CD8-positive, alpha-beta memory T cell (primary cell): ENCODE data around the gene PLXNB3. TPM values are rescaled to one million over a fixed set of nuclear protein-coding genes. Genes with fewer than 3 reads are reported as not detected.

Experiments used
- CTCF ChIA-PET: fragments of 350-600 bp; sonication (Branson Sonifier 250); formaldehyde crosslinking; loops from one replicate; lab custom pipeline; 2021; ENCODE audit warnings: antibody characterized with exemption; lab: Charles Lee
- POLR2A ChIA-PET: fragments of 350-600 bp; sonication (Branson Sonifier 250); formaldehyde crosslinking; loops from one replicate; lab custom pipeline; 2021; ENCODE audit warnings: antibody characterized with exemption; lab: Charles Lee
- DNase-seq, 5 donors: peaks; one replicate each; pipeline versions ENCODE4 v3.0.0 to v3.0.0-alpha.2; 2020 to 2022; ENCODE audit warnings: mixed read lengths in 1 of 5
- H3K27ac ChIP-seq: one replicate; pipeline ENCODE4 v1.7.0; 2013; ENCODE audit warnings: low read depth, mild to moderate bottlenecking, low read length, moderate library complexity
- H3K27me3 ChIP-seq: 2 replicates; pipeline ENCODE4 v1.7.0; 2013; ENCODE audit warnings: low read length, mild to moderate bottlenecking; ENCODE audit not compliant: insufficient read depth, poor library complexity, severe bottlenecking
- H3K36me3 ChIP-seq: 2 replicates; pipeline ENCODE4 v1.7.0; 2013; ENCODE audit warnings: mild to moderate bottlenecking, low read length, moderate library complexity; ENCODE audit not compliant: insufficient read depth
- H3K4me1 ChIP-seq: 2 replicates; pipeline ENCODE4 v1.7.0; 2013; ENCODE audit warnings: mild to moderate bottlenecking, low read length, moderate library complexity; ENCODE audit not compliant: insufficient read depth
- H3K4me3 ChIP-seq: 2 replicates; pipeline ENCODE4 v1.7.0; 2013; ENCODE audit warnings: mild to moderate bottlenecking, low read length
- H3K9me3 ChIP-seq: 2 replicates; pipeline ENCODE4 v1.7.0; 2013; ENCODE audit warnings: mild to moderate bottlenecking, low read length
- H3K27ac Mint-ChIP-seq, 8 donors: one replicate each; pipeline ENCODE4 v1.8.0; 2020 to 2021; ENCODE audit warnings: mixed read lengths in 8 of 8, mild to moderate bottlenecking in 6 of 8, inconsistent platforms in 3 of 8, moderate library complexity in 3 of 8
- H3K27me3 Mint-ChIP-seq, 2 donors: one replicate each; pipeline ENCODE4 v1.8.0; 2020 to 2021; ENCODE audit warnings: mixed read lengths in 2 of 2, mild to moderate bottlenecking in 1 of 2, moderate library complexity in 1 of 2
- H3K36me3 Mint-ChIP-seq, 3 donors: one replicate each; pipeline ENCODE4 v1.8.0; 2020 to 2021; ENCODE audit warnings: mixed read lengths in 3 of 3, inconsistent platforms in 1 of 3, mild to moderate bottlenecking in 1 of 3
- H3K4me1 Mint-ChIP-seq, 3 donors: one replicate each; pipeline ENCODE4 v1.8.0; 2020 to 2021; ENCODE audit warnings: mixed read lengths in 3 of 3, inconsistent platforms in 1 of 3, mild to moderate bottlenecking in 1 of 3
- H3K4me3 Mint-ChIP-seq, 7 donors: one replicate each; pipeline ENCODE4 v1.8.0; 2020 to 2021; ENCODE audit warnings: mixed read lengths in 7 of 7, mild to moderate bottlenecking in 6 of 7, moderate library complexity in 4 of 7, inconsistent platforms in 2 of 7
- H3K9me3 Mint-ChIP-seq, 5 donors: one replicate each; pipeline ENCODE4 v1.8.0; 2020 to 2022; ENCODE audit warnings: mixed read lengths in 5 of 5, mild to moderate bottlenecking in 3 of 5, moderate library complexity in 2 of 5, inconsistent platforms in 1 of 5
- polyA plus RNA-seq: library from polyadenylated mRNA; unstranded; fragments of 300-500 nt; fragmentation: Illumina TruSeq; gene quantifications from one replicate; pipeline ENCODE4 v1.2.3, GENCODE V29; 2021
- total RNA-seq, 2 experiments: library from RNA; stranded (reverse); gene quantifications; one replicate each; pipeline ENCODE4 v1.2.3, GENCODE V29; 2021

The PLXNB3 gene
- total and polyA plus RNA-seq, 3 experiments from 2014 or later, result 0.51 to 0.57 TPM; not detected in 1

DNA sequence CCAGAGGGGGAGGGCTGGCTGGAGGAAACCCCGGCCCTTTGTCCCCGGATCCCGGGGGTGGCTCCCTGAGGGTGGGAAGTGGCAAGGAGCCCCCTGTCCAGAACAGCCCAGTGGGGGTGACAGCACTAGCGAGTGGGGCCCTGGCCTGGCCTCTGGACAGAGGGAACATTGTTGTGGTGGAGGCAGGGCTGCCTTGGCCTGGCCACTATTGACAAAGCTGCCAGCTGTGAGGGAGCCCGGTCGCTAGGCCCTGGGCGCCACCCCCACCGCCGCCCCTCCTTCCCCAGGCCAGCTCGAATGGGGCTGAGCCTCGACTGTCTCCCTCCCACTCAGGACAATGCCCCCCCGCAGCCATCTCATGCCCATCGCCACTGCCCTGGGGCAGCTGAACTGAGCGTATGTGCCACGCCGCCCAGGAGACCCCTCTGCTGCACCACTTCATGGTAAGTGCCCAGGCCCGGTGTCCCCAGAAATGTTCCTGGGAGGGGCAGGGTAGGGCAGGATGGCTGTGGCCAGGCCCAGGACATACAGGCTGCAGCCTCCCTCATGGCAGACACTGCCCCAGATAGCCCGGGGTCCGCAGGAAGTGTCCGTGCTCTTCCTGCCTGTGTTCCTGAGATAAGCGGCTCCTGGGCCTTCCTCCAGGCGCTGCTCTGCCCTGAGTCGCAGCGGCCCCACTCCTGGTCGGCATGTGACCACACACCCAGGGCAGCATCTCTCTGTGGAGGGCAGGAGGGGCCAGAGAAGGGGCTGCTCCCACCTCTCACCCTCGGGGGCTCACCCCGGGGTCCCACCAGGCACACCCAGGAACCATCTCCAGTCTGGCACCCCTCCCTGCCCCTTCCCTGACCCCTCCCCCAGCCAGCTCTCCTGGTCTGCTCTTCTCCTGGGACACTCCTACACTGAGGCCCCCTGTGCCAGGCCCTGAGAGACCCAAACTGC is 1.4 kb downstream of the PLXNB3 start:
- peak overlapping the region; percentile 69 for H3K27ac ChIP-seq
- ChIA-PET CTCF (interaction anchor here (0.9 to 2.5 kb wide), 2 partner anchors 181 to 185 kb away, joined by 3 to 8 read pairs; no protein-coding TSS in a partner anchor), POLR2A (no interaction called here)
- Mint-ChIP-seq H3K4me1 (peaks cover 4 to 14% (median 6%) of the 10 kb centered on the region in 3 donors), H3K27ac (no peak overlapping the region), H3K27me3 (no peaks in the 10 kb centered on the region), H3K36me3 (no peaks in the 10 kb centered on the region), H3K9me3 (no peaks in the 10 kb centered on the region), H3K4me3 (no peak overlapping the region)
- no peak overlapping the region for H3K4me3 ChIP-seq
- H3K36me3 ChIP-seq, result no peaks in the 10 kb centered on the region
- peak in 1 of 5 donors; percentile 38 for DNase-seq
- H3K4me1 ChIP-seq, result no peaks in the 10 kb centered on the region
- no peaks in the 10 kb centered on the region for H3K9me3 ChIP-seq
- H3K27me3 ChIP-seq, result no peaks in the 10 kb centered on the region

DNA sequence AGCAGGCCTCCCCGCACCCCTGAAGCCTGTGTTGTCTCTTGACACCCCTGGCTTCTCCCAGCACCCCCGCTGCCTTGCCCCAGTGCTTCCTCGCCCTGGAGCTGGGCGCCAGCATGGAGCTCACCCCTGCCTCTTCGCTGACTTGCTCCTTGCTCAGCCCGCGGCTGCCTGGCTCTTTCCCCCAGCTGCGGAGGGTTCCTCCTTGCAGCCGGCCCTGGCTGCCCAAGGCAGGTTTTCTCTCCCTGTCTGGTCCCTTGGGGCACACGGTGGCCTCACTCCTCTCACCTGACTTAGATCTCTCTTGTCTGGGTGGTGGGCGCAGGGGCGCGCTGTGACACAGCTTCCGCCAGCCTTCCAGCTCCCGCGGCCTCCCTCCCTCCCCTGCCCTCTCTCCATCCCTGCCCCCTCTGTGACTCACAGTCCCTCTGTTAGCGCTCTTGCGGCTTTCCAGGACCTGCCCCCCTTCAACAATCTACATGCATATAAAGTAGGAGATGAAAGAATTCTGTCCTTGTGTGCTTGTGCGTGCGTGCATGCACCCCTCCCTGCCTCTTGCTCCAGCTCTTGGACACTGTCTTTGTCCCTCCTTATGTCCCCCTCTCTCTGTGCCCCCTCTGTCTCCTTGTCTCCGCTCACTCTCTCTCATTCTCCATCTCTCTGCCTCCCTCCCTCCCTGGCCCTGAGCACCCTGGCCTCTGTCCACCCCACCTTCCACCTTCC is 2.2 kb downstream of the PLXNB3 start:
- no peak for DNase-seq
- no peak overlapping the region for H3K4me3 ChIP-seq
- Mint-ChIP-seq H3K4me3 (no peak overlapping the region), H3K27me3 (no peaks in the 10 kb centered on the region), H3K36me3 (no peaks in the 10 kb centered on the region), H3K4me1 (peaks cover 4 to 14% (median 6%) of the 10 kb centered on the region in 3 donors), H3K27ac (no peak overlapping the region), H3K9me3 (no peaks in the 10 kb centered on the region)
- H3K4me1 ChIP-seq, result no peaks in the 10 kb centered on the region
- no peaks in the 10 kb centered on the region for H3K9me3 ChIP-seq
- peak overlapping the region; percentile 69 for H3K27ac ChIP-seq
- no peaks in the 10 kb centered on the region for H3K27me3 ChIP-seq
- H3K36me3 ChIP-seq, result no peaks in the 10 kb centered on the region
- CTCF ChIA-PET, result no interaction called here
- POLR2A ChIA-PET, result no interaction called here

DNA sequence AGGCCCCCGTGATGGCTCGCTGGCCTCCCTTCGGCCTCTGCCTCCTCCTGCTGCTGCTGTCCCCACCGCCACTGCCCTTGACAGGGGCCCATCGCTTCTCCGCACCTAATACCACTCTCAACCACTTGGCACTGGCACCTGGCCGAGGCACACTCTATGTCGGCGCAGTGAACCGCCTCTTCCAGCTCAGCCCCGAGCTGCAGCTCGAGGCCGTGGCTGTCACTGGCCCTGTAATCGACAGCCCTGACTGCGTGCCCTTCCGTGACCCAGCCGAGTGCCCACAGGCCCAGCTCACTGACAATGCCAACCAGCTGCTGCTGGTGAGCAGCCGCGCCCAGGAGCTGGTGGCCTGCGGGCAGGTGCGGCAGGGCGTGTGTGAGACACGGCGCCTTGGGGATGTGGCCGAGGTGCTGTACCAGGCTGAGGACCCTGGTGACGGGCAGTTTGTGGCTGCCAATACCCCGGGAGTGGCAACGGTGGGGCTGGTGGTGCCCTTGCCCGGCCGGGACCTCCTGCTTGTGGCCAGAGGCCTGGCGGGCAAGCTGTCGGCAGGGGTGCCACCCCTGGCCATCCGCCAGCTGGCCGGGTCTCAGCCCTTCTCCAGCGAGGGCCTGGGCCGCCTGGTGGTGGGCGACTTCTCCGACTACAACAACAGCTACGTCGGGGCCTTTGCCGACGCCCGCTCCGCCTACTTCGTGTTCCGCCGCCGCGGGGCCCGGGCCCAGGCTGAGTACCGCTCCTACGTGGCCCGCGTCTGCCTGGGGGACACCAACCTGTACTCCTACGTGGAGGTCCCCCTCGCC is 3.0 kb downstream of the PLXNB3 start:
- DNase-seq, result peak in 1 of 5 donors; percentile 19
- Mint-ChIP-seq H3K36me3 (no peaks in the 10 kb centered on the region), H3K9me3 (no peaks in the 10 kb centered on the region), H3K4me3 (no peak overlapping the region), H3K27ac (no peak overlapping the region), H3K27me3 (no peaks in the 10 kb centered on the region), H3K4me1 (peaks cover 4 to 14% (median 6%) of the 10 kb centered on the region in 3 donors)
- Histone ChIP-seq H3K27ac (peak overlapping the region; percentile 69), H3K9me3 (no peaks in the 10 kb centered on the region), H3K4me3 (no peak overlapping the region), H3K27me3 (no peaks in the 10 kb centered on the region), H3K36me3 (no peaks in the 10 kb centered on the region), H3K4me1 (no peaks in the 10 kb centered on the region)
- CTCF ChIA-PET, result no interaction called here
- POLR2A ChIA-PET, result interaction anchor here (0.6 kb wide), 1 partner anchor 235 kb away, joined by 4 read pairs; no protein-coding TSS in a partner anchor

DNA sequence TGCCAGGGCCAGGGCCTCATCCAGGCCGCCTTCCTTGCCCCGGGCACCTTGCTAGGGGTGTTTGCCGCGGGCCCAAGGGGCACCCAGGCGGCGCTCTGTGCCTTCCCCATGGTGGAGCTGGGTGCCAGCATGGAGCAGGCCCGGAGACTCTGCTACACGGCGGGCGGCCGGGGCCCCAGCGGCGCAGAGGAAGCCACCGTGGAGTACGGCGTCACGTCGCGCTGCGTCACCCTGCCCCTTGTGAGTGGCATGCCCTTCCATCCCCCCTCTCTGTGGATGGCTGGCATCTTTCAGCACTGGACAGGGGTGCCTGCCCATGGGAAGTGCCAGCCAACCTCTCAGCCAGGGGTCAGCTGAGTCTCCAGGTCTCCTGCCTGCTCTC is 3.6 kb downstream of the PLXNB3 start:
- Mint-ChIP-seq H3K4me3 (no peak overlapping the region), H3K27me3 (no peaks in the 10 kb centered on the region), H3K36me3 (no peaks in the 10 kb centered on the region), H3K27ac (no peak overlapping the region), H3K4me1 (peaks cover 4 to 14% (median 6%) of the 10 kb centered on the region in 3 donors), H3K9me3 (no peaks in the 10 kb centered on the region)
- no peak overlapping the region for H3K27ac ChIP-seq
- no peak overlapping the region for H3K4me3 ChIP-seq
- ChIA-PET POLR2A (interaction anchor here (0.6 kb wide), 1 partner anchor 234 kb away, joined by 4 read pairs; no protein-coding TSS in a partner anchor), CTCF (no interaction called here)
- H3K27me3 ChIP-seq, result no peaks in the 10 kb centered on the region
- H3K36me3 ChIP-seq, result no peaks in the 10 kb centered on the region
- no peaks in the 10 kb centered on the region for H3K9me3 ChIP-seq
- no peak for DNase-seq
- no peaks in the 10 kb centered on the region for H3K4me1 ChIP-seq

DNA sequence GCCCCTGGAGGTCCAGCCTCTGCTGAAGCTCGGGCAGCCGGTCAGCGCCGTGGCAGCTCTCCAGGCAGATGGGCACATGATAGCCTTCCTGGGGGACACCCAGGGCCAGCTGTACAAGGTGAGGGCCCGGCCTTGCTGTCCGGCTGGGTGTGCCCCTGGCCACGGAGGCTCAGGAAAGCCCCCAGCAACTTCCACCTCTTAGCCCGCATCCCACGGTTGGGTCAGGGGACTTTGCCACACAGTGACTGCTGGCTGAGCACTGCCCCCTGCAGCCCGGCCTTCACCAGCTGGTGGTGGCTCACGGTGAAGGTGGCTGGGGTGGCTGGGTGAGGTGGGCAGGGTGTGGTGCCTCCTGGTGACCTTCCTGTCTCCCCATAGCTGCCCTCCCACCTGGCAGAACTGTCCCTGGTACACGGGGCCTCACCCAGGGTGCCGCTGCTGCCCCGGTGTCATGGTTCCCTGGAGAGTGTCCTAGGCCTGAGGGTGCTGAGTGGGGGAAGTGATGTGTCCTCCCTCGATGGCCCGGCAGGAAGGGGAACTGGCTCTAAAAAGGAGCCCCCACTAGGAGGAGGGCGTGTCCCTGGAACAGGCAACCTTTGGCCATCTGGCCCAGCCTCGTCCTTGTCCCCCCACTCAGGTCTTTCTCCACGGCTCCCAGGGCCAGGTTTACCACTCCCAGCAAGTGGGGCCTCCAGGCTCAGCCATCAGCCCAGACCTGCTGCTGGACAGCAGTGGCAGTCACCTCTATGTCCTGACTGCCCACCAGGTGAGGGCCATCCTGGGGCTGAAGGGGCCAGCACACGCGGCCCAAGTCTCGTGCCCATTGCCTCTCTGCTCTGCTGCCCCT is 4.5 kb downstream of the PLXNB3 start:
- DNase-seq, result peak in 1 of 5 donors; percentile 22
- Histone ChIP-seq H3K4me3 (no peak overlapping the region), H3K27me3 (no peaks in the 10 kb centered on the region), H3K27ac (no peak overlapping the region), H3K9me3 (no peaks in the 10 kb centered on the region), H3K4me1 (no peaks in the 10 kb centered on the region), H3K36me3 (no peaks in the 10 kb centered on the region)
- no peaks in the 10 kb centered on the region for H3K36me3 Mint-ChIP-seq
- H3K9me3 Mint-ChIP-seq, result no peaks in the 10 kb centered on the region
- POLR2A ChIA-PET, result no interaction called here
- H3K4me1 Mint-ChIP-seq, result peaks cover 4 to 14% (median 6%) of the 10 kb centered on the region in 3 donors
- no peak overlapping the region for H3K27ac Mint-ChIP-seq
- CTCF ChIA-PET, result no interaction called here
- H3K4me3 Mint-ChIP-seq, result peak overlapping the region in 1 of 7 donors; percentile 32
- H3K27me3 Mint-ChIP-seq, result no peaks in the 10 kb centered on the region

GRCh38 chrX:153769158-153769864 is 5.3 kb downstream of the PLXNB3 start:
- H3K9me3 ChIP-seq, result no peaks in the 10 kb centered on the region
- CTCF ChIA-PET, result no interaction called here
- peak in 1 of 5 donors; percentile 20 for DNase-seq
- no peaks in the 10 kb centered on the region for H3K36me3 ChIP-seq
- no peaks in the 10 kb centered on the region for H3K4me1 ChIP-seq
- H3K9me3 Mint-ChIP-seq, result no peaks in the 10 kb centered on the region
- POLR2A ChIA-PET, result no interaction called here
- H3K27ac Mint-ChIP-seq, result no peak overlapping the region
- H3K4me3 ChIP-seq, result no peak overlapping the region
- peaks cover 0 to 9% (median 0%) of the 10 kb centered on the region in 3 donors for H3K4me1 Mint-ChIP-seq
- no peaks in the 10 kb centered on the region for H3K36me3 Mint-ChIP-seq
- H3K27me3 ChIP-seq, result no peaks in the 10 kb centered on the region
- no peaks in the 10 kb centered on the region for H3K27me3 Mint-ChIP-seq
- H3K4me3 Mint-ChIP-seq, result no peak overlapping the region
- H3K27ac ChIP-seq, result no peak overlapping the region
